Retinal pigment epithelial cell (primary cell): ENCODE results near the gene FAM53B.

Source experiments
- DNase-seq: peaks from one replicate; pipeline ENCODE4 v3.0.0-alpha.2; 2010; ENCODE audit warnings: low read depth
- H3K4me3 ChIP-seq: 2 replicates; pipeline ENCODE4 v1.5.1; 2011; ENCODE audit warnings: mild to moderate bottlenecking, low read length, control low read depth, moderate library complexity
- TF ChIP-seq, protein P1 (sequence below): conservative IDR thresholded peaks from 2 replicates; pipeline ENCODE4 v1.5.1; 2011; ENCODE audit warnings: low read depth, low read length, control low read depth, inconsistent platforms

FAM53B gene

DNA sequence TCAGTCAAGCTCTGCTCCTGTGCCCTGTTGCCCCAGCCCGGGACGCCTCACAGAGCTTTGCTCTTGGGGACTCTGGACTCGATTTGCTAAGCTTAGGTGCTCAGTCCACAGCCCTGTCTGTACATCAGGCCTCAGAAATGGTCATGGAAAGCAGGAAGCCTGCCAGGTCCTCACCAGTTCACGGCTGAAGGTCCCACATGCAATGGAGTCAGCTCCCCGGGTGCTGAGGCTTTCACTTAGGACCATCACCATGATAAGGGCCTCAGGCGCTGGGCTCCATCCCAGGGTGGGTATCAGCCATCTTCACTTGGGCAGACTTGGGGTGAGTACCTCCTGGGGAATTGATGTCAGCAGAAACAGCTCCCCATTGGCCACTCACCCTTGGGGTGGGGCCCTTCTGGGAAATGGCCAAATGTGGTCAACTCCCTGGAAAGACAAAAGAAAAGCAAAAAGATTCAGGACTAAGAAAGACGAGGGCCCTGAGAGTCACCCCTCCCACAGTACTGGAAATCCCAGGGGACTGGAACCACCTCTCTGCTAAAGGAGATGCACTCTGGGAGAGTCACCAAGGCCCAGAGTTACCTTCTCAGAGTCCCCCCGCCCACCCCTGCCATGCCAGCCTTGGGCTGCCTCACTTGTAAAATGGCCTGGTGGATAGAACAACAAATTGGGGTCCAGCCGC, 37.6 kb downstream of the FAM53B start:
- H3K4me3 ChIP-seq, result no peak overlapping the region
- DNase-seq, result no peak
- TF ChIP-seq, protein P1, sequence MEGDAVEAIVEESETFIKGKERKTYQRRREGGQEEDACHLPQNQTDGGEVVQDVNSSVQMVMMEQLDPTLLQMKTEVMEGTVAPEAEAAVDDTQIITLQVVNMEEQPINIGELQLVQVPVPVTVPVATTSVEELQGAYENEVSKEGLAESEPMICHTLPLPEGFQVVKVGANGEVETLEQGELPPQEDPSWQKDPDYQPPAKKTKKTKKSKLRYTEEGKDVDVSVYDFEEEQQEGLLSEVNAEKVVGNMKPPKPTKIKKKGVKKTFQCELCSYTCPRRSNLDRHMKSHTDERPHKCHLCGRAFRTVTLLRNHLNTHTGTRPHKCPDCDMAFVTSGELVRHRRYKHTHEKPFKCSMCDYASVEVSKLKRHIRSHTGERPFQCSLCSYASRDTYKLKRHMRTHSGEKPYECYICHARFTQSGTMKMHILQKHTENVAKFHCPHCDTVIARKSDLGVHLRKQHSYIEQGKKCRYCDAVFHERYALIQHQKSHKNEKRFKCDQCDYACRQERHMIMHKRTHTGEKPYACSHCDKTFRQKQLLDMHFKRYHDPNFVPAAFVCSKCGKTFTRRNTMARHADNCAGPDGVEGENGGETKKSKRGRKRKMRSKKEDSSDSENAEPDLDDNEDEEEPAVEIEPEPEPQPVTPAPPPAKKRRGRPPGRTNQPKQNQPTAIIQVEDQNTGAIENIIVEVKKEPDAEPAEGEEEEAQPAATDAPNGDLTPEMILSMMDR, result no peak

DNA sequence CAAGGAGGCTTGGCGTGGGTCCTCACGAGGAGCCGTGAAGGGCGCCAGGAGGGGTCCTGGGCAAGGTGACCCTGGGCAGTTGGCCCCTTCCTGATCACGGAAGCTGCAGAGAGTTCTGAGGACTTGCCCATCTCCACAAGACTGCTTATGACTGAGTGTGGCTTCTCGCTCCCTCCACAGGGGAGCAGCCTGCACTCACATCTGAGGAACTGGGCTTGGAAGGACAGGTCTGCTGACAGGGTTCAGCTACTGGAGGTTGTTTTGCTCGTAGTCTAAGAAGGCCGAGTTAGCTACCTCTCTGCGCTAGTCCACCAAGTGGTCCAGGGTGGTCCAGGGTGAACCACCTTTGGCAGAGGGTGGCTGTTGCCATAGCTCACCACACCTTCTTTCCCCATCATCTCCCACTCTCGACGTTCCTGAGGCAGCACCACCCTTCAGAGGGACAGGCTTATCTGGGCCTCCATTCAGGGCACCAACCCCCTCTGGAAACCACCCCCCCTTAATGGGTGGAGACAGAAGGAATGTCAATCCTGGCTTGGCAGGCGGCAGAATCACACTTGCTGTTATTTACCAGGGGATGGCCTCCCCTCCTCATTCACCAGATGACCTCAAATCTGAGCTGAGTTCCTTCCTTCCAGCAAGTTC, 38.2 kb downstream of the FAM53B start:
- TF ChIP-seq, protein P1, result peak; percentile 39
- DNase-seq, result no peak
- no peak overlapping the region for H3K4me3 ChIP-seq

DNA sequence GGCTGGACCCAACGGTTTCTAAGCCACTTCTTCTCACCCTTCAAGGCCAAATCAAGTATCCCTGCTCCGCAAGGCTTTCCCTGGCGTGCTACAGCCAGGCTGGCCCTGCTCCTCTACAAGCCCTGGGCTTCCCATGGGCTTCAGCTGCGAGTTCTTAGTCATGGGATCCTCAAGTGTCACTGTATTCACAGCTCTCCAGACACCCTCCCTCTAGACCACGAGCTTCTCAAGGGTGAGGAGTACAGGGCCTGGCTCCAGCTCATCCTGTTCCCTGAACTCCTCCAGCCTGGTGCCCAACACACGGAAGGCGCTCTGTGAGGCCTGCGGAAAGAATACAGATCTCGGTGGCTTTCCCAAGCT, 38.8 kb downstream of the FAM53B start:
- no peak overlapping the region for H3K4me3 ChIP-seq
- TF ChIP-seq, protein P1, result no peak

DNA sequence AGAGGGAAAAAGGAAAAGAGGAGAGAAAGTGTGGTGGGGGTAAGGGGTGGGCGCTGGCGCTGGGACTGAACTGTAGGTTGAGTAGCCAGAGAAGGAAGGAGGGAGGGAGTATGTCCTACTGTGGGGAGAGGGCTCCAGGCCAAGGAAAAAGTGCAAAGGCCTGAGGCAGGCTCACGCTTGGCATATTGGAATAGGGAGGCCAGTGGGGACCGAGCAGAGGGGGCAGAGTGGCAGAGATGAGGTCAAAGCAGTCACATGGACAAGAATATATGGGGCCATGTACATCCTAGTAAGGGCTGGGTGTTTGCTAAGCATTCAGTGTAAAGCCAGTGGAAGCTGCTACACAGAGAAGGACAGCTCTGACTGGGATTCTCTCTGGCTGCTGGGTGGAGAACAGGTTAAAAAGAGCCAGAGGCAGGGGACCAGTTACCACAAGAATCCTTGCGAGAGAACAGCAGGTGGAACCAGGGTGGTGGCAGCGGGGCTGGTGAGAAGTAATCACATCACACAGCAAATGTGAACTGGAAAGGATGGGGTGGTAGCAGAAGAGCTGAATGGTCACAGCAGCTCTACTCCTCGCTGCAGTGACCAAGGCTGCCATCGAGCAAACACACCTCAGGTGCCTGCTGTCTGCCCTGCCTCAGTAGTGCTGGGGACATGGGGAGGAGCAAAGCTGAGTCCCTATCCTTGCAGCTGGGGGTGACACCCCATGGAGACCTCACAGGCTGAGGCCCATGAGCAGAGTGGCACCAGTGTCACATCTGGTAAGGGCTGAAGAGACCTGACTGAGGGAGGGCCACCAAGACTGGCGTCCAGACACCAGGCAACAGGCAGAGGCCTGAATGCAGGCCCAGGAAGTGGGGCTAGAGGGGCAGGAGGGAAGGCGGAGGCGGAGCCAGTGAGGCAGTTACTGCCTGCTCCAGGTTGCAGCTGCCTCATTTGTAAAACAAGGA, 39.5 kb downstream of the FAM53B start:
- TF ChIP-seq, protein P1, result no peak
- DNase-seq, result no peak
- no peak overlapping the region for H3K4me3 ChIP-seq

More for the DNA sequence above, 38.8 kb downstream of the FAM53B start:
- no peak for DNase-seq

DNA sequence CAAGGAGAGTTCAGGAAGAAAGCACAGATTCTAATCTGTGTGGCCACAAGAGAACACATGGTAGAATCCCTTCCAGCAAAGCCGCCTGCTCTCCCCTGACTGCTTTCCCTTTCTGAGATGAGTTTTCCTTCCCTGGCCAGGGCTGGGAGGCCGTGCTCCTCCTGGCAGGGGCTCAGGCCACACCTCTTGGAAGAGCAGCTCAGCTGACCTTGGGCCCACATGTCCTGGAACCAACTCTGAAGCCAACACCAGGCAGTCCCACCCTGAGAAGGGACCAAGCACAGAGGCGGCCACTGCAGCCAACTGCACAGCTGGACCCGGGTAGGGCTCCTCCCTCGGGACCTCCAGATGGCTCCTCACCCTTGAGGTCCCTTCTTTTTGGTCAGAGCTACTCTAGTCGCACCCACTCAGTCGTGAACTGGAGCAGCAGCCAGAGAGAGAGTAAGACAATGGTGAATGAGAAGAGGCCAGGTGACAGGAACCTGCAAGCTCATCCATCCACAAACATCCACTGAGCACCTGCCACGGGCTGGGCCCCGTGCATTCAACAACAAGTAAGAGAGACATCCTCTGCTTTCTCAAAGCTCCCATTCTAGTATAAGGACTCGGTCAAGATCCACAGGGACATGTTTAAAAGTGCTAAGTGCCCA, 40.3 kb downstream of the FAM53B start:
- DNase-seq, result no peak
- TF ChIP-seq, protein P1, result no peak
- no peak overlapping the region for H3K4me3 ChIP-seq

DNA sequence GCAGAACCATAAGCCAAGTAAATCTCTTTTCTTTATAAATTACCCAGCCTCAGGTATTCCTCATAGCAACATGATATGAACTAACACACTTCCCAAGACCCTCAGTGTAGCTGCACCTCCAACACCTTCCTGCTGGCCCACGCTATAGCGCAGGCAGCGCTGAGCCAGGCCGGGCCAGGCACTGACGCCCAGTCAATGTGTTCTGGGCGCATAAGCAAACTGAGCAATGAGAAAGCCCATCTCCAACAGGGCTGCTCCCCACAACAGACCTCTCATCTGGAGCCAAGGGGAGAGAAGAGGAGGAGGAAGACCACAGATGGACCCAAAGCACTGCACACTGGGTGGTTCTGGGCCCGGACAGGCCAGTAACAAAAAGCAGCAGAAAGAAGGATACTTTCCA, 40.8 kb downstream of the FAM53B start:
- TF ChIP-seq, protein P1, result no peak
- no peak overlapping the region for H3K4me3 ChIP-seq
- DNase-seq, result no peak
